Measurements from ENCODE around the gene BABAM2.

GRCh38 chr2:28240937-28241336 lies 350.4 kb downstream of the BABAM2 start:
- TF ChIP-seq CTCF (IDR thresholded peaks at IDR 0.05; ENCODE audit: insufficient read depth, low read depth, low read length) = no peak
- no peak for TF ChIP-seq EZH2 (IDR thresholded peaks at IDR 0.05; ENCODE audit: insufficient read depth, low read length)
